Thoracic aorta (tissue), 2 donors: Measurements from ENCODE around the gene AURKAIP1. TPM values are rescaled to one million over a fixed set of nuclear protein-coding genes. Genes with fewer than 3 reads are reported as not detected.

ENCODE experiments used
- ATAC-seq: fragments of 150-250 bp; one replicate; pipeline ENCODE4 v1.8.0; 2017; ENCODE audit warnings: low read depth; ENCODE audit not compliant: insufficient number of reproducible peaks, low FRiP score
- DNase-seq: peaks from one replicate; pipeline ENCODE4 v3.0.0-alpha.2; 2020; ENCODE audit warnings: low spot score
- H3K27ac ChIP-seq, 2 donors: fragments of 200-600 bp; sonication (generic); 1 replicate in 1 of 2; 2 replicates in 1 of 2; pipeline ENCODE4 v1.5.1; 2016; ENCODE audit warnings: mild to moderate bottlenecking in 2 of 2, moderate library complexity in 2 of 2
- H3K27me3 ChIP-seq: fragments of 200-600 bp; sonication (generic); replicated peaks from 2 replicates; pipeline ENCODE4 v1.6.0; 2016; ENCODE audit warnings: mild to moderate bottlenecking; ENCODE audit not compliant: insufficient read depth
- H3K36me3 ChIP-seq: fragments of 200-600 bp; sonication (generic); one replicate; pipeline ENCODE4 v1.5.1; 2016
- H3K4me1 ChIP-seq, 2 donors: fragments of 200-600 bp; sonication (generic); 1 replicate in 1 of 2; 2 replicates in 1 of 2; pipeline versions ENCODE4 v1.5.1 to v1.6.0; 2016; ENCODE audit warnings: low read depth in 2 of 2, mild to moderate bottlenecking in 1 of 2; ENCODE audit not compliant: control insufficient read depth in 1 of 2
- H3K4me3 ChIP-seq: fragments of 200-600 bp; sonication (generic); 2 replicates; pipeline ENCODE4 v1.5.1; 2016; ENCODE audit warnings: mild to moderate bottlenecking
- H3K9me3 ChIP-seq: fragments of 200-600 bp; sonication (generic); 2 replicates; pipeline ENCODE4 v1.5.1; 2016
- total RNA-seq, 2 donors: library from RNA; depleted of rRNA; stranded (reverse); fragments of >200 nt; gene quantifications; one replicate each; pipeline versions ENCODE4 v1.1.0 to v1.2.3, GENCODE V29; 2016
- TF ChIP-seq, protein P1 (sequence below): fragments of 200-600 bp; sonication (generic); IDR thresholded peaks from one replicate; pipeline ENCODE4 v1.5.1; 2019; ENCODE audit warnings: antibody characterized with exemption

AURKAIP1 gene
- total RNA-seq, 2 donors from 2014 or later: 43.5 to 94.5 TPM

GRCh38 chr1:1361233-1361981, 13.6 kb downstream of the AURKAIP1 start:
- Histone ChIP-seq H3K27me3 (no peaks in the 10 kb centered on the region), H3K4me3 (no peak overlapping the region), H3K27ac (peak overlapping the region; percentile 97 to 99), H3K9me3 (no peaks in the 10 kb centered on the region), H3K36me3 (no peaks in the 10 kb centered on the region), H3K4me1 (peaks cover 27 to 47% of the 10 kb centered on the region in 2 donors)
- TF ChIP-seq, protein P1, sequence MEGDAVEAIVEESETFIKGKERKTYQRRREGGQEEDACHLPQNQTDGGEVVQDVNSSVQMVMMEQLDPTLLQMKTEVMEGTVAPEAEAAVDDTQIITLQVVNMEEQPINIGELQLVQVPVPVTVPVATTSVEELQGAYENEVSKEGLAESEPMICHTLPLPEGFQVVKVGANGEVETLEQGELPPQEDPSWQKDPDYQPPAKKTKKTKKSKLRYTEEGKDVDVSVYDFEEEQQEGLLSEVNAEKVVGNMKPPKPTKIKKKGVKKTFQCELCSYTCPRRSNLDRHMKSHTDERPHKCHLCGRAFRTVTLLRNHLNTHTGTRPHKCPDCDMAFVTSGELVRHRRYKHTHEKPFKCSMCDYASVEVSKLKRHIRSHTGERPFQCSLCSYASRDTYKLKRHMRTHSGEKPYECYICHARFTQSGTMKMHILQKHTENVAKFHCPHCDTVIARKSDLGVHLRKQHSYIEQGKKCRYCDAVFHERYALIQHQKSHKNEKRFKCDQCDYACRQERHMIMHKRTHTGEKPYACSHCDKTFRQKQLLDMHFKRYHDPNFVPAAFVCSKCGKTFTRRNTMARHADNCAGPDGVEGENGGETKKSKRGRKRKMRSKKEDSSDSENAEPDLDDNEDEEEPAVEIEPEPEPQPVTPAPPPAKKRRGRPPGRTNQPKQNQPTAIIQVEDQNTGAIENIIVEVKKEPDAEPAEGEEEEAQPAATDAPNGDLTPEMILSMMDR: no peak
- no peak for ATAC-seq
- DNase-seq: no peak

DNA sequence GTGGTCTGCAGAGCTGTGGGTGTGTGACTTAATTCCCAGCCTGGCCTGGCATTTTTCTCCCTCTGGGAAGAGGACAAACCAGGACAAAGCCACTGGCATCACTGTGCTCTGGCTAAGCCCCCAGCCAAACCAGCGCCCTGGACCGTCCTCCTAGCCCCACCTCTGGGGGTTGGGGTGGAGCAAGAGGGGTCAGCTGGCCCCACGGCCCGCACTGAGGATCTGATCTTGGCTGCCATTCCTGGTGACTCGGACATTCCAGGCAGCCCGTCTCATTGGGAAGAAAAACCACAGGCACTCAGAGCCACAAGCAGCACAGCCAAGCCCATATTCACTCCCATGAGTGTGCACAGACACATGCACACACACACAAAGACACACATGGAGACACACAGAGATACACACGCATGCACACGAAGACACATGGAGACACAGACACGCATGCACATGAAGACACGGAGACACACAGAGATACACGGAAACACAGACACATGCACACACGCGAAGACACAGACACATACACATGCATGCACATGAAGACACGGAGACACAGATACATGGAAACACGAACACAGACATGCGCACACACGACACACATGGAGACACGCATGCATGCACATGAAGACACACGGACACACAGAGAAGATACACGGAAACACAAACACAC, 14.4 kb downstream of the AURKAIP1 start:
- H3K4me3 ChIP-seq: no peak overlapping the region
- TF ChIP-seq, protein P1: no peak
- peak overlapping the region; percentile 97 to 99 for H3K27ac ChIP-seq
- ATAC-seq (peak; percentile 64), DNase-seq (peak; percentile 64)
- H3K36me3 ChIP-seq: no peaks in the 10 kb centered on the region
- H3K9me3 ChIP-seq: no peaks in the 10 kb centered on the region
- no peaks in the 10 kb centered on the region for H3K27me3 ChIP-seq
- H3K4me1 ChIP-seq: peaks cover 32 to 47% of the 10 kb centered on the region in 2 donors

DNA sequence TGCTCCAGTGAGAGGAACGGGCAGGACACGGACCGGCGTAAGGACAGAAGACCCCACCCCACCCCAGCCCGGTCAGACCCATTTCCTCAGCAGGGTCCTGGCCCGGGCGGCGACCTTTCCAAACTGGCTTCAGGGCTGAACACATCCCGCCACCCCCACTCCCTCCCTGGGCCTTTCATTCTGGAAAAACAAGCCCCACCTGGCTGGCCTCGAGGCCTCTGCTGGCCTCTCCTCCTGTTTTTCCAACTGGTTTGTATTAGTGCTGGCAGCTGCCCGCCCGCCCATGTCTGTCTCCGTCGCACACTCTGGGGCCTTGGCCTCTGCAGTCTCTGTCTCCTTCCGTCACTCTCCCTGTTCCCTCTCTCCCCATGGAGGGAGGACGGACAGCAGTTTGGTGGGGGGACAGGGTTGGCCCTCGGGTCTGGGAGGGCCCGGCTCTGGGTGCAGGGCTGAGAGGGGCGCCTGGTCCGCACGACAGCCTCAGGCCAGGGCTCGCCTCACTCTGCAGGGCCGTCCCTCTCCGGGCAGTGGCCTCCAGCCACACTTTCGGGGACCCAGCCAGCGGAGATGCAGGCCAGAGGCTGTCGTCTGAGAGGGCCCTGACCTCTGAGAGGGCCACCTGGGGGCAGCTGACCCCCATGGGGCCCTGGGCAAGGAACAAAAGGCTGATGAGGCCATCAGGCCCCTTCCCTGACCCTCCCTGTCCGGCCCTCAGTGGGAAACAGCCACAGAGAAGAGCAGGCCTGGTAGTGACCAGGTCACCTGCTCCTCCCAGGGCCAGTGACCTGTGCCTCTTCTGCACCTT, 15.1 kb downstream of the AURKAIP1 start:
- no peaks in the 10 kb centered on the region for H3K27me3 ChIP-seq
- H3K27ac ChIP-seq: peak overlapping the region; percentile 97 to 99
- TF ChIP-seq, protein P1: no peak
- no peaks in the 10 kb centered on the region for H3K9me3 ChIP-seq
- peaks cover 32 to 51% of the 10 kb centered on the region in 2 donors for H3K4me1 ChIP-seq
- DNase-seq (no peak), ATAC-seq (no peak)
- H3K36me3 ChIP-seq: no peaks in the 10 kb centered on the region
- H3K4me3 ChIP-seq: peak overlapping the region; percentile 87

DNA sequence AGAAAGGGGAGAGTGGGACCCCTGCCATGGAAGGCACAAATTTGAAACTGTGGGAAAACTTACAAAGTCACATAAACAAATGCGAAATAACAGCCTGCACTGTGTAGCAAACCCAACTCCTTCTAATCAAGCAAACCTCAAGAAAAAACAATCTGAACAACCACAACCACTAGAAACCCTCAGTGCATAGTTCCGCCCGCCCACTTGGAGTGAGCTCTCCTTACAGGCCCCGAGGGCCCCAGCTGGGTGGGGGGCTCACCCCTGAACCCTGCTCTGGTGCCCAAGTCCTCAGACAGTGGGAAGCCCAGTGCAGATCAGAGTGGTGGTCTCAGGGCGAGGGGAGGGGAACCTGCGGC, 15.7 kb downstream of the AURKAIP1 start:
- H3K4me1 ChIP-seq: peaks cover 32 to 57% of the 10 kb centered on the region in 2 donors
- TF ChIP-seq, protein P1: no peak
- no peak for DNase-seq
- H3K4me3 ChIP-seq: peak overlapping the region; percentile 87
- peak overlapping the region; percentile 97 to 99 for H3K27ac ChIP-seq
- H3K9me3 ChIP-seq: no peaks in the 10 kb centered on the region
- ATAC-seq: no peak
- no peaks in the 10 kb centered on the region for H3K27me3 ChIP-seq
- H3K36me3 ChIP-seq: peaks cover 3% of the 10 kb centered on the region
